ENCODE measurements around the gene ZNF774.
"Not testable (repeated sequence)": the region's sequence is repeated elsewhere in the genome, so short reads cannot be mapped to it uniquely, and the experiment has no call there.

The ZNF774 gene

GRCh38 chr15:90393040-90393439, 41.0 kb downstream of the ZNF774 start:
- no peak for DNase-seq

GRCh38 chr15:90394074-90394473, 42.0 kb downstream of the ZNF774 start:
- DNase-seq: no peak

GRCh38 chr15:90394748-90395442, 42.8 kb downstream of the ZNF774 start:
- no peak for DNase-seq

- DNase-seq: no peak
These were observed 44.2 kb downstream of the ZNF774 start for GRCh38 chr15:90396321-90396720.

- no peak for DNase-seq
These were observed 48.1 kb downstream of the ZNF774 start for GRCh38 chr15:90400005-90400758.

- DNase-seq: peak; percentile 67
These were observed 48.8 kb downstream of the ZNF774 start for GRCh38 chr15:90400759-90401314.

- no peak for DNase-seq
These were observed 49.4 kb downstream of the ZNF774 start for GRCh38 chr15:90401495-90401894.

GRCh38 chr15:90402223-90402622, 50.1 kb downstream of the ZNF774 start:
- no peak for DNase-seq

- no peak for DNase-seq
These were observed 50.7 kb downstream of the ZNF774 start for GRCh38 chr15:90402767-90403166.

GRCh38 chr15:90405055-90405607, 53.0 kb downstream of the ZNF774 start:
- no peak for DNase-seq

GRCh38 chr15:90407336-90407735, 55.3 kb downstream of the ZNF774 start:
- DNase-seq: no peak

GRCh38 chr15:90407871-90408317, 55.8 kb downstream of the ZNF774 start:
- peak; percentile 39 for DNase-seq

GRCh38 chr15:90408657-90409056, 56.6 kb downstream of the ZNF774 start:
- DNase-seq: no peak

GRCh38 chr15:90409587-90409986, 57.5 kb downstream of the ZNF774 start:
- DNase-seq: not testable (repeated sequence)

GRCh38 chr15:90410316-90410715, 58.2 kb downstream of the ZNF774 start:
- not testable (repeated sequence) for DNase-seq

GRCh38 chr15:90411176-90411575, 59.1 kb downstream of the ZNF774 start:
- no peak for DNase-seq

All from NK-92 treated with Interleukin-12 subunit alpha and Interleukin-12 subunit beta, amount 100 ng/mL, for 24 hours (cell line).